HG03378 (cell line): ENCODE measurements around the gene GOSR1.
"Not testable (repeated sequence)": the region's sequence is repeated elsewhere in the genome, so short reads cannot be mapped to it uniquely, and the experiment has no call there.

Experiments
- ATAC-seq: cut with Tn5 transposase; IDR thresholded peaks from one replicate; pipeline ENCODE4 v1.9.1; 2021; ENCODE audit warnings: mild to moderate bottlenecking, moderate library complexity; ENCODE audit not compliant: unreplicated experiment

GOSR1 gene

GRCh38 chr17:30560117-30561026, 83.2 kb downstream of the GOSR1 start:
- ATAC-seq: not testable (repeated sequence)

DNA sequence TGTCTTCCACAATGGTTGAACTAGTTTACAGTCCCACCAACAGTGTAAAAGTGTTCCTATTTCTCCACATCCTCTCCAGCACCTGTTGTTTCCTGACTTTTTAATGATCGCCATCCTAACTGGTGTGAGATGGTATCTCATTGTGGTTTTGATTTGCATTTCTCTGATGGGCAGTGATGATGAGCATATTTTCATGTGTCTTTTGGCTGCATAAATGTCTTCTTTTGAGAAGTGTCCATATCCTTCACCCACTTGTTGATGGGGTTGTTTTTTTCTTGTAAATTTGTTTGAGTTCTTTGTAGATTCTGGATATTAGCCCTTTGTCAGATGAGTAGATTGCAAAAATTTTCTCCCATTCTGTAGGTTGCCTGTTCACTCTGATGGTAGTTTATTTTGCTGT, 84.6 kb downstream of the GOSR1 start:
- ATAC-seq: not testable (repeated sequence)

DNA sequence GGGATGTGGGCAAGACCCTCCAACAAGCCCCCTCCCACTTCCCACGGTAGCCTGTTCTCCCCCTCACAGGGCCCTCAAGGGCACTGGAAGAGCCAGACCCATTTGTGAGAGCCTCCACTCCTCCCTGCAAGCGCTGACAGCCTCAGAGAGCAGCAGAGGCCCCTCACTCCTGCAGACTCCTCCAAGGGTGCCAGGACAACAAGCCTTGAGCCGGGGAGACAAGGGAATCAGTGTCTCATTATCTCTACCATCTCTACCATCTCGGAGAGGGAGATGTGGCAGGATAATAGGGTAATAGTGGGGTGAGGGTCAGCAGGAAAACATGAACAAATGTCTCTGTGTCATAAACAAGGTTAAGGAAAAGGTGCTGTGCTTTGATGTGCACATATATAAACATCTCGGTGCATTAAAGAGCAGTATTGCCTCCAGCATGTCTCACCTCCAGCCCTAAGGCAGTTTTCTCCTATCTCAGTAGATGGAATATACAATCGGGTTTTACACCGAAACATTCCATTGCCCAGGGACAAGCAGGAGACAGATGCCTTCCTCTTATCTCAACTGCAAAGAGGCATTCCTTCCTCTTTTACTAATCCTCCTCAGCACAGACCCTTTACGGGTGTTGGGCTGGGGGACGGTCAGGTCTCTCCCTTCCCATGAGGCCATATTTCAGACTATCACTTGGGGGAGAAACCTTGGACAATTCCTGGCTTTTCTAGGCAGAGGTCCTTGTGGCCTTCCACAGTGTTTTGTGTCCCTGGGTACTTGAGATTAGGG, 86.1 kb downstream of the GOSR1 start:
- ATAC-seq: not testable (repeated sequence)

- not testable (repeated sequence) for ATAC-seq
Measured at GRCh38 chr17:30563905-30564390, 86.7 kb downstream of the GOSR1 start.

- not testable (repeated sequence) for ATAC-seq
Measured at GRCh38 chr17:30564422-30565072, 87.3 kb downstream of the GOSR1 start.

GRCh38 chr17:30565073-30565935, 88.1 kb downstream of the GOSR1 start:
- ATAC-seq: no peak

GRCh38 chr17:30566104-30566503, 88.9 kb downstream of the GOSR1 start:
- not testable (repeated sequence) for ATAC-seq

- not testable (repeated sequence) for ATAC-seq
Measured at GRCh38 chr17:30566516-30567225, 89.5 kb downstream of the GOSR1 start.

GRCh38 chr17:30567231-30568116, 90.3 kb downstream of the GOSR1 start:
- no peak for ATAC-seq

DNA sequence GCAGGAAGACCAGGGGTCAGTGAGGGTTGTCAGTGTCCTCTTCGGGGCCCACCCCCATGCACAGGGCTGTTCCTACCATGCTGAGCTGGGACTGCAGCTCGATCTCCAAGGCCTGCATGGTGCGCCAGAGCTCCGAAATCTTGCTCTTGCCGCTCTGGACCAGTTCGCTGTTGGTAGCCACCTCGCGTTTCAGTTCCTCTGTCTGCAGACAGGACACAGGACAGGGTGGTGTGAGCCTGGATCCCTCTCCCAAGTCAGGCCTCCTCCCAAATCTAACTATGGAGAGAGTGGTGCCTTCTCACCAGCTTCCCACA, 90.9 kb downstream of the GOSR1 start:
- ATAC-seq: no peak

GRCh38 chr17:30569531-30570175, 92.4 kb downstream of the GOSR1 start:
- not testable (repeated sequence) for ATAC-seq

GRCh38 chr17:30570191-30570590, 93.0 kb downstream of the GOSR1 start:
- no peak for ATAC-seq

GRCh38 chr17:30570596-30571265, 93.5 kb downstream of the GOSR1 start:
- ATAC-seq: no peak

- ATAC-seq: not testable (repeated sequence)
Measured at GRCh38 chr17:30571404-30571803, 94.2 kb downstream of the GOSR1 start.

DNA sequence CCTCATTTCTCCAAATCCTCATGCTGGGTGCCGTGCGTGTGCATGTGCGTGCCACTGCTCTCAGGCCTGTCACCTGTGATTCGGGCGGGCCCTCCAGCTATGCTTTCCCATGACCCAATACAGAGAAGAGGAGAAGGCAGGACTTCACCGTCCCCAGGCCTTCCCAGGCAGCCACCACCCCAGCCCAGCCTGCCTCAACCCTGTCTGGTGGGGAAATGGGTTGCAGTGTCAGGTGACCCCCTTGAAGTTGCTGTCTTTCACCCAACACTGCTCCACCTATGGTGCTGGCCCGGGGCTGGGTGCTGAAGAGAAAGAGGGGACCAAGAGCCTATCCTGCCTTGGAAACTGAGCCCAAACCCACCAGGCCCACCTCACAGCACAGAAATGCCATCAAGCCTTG, 94.7 kb downstream of the GOSR1 start:
- no peak for ATAC-seq

DNA sequence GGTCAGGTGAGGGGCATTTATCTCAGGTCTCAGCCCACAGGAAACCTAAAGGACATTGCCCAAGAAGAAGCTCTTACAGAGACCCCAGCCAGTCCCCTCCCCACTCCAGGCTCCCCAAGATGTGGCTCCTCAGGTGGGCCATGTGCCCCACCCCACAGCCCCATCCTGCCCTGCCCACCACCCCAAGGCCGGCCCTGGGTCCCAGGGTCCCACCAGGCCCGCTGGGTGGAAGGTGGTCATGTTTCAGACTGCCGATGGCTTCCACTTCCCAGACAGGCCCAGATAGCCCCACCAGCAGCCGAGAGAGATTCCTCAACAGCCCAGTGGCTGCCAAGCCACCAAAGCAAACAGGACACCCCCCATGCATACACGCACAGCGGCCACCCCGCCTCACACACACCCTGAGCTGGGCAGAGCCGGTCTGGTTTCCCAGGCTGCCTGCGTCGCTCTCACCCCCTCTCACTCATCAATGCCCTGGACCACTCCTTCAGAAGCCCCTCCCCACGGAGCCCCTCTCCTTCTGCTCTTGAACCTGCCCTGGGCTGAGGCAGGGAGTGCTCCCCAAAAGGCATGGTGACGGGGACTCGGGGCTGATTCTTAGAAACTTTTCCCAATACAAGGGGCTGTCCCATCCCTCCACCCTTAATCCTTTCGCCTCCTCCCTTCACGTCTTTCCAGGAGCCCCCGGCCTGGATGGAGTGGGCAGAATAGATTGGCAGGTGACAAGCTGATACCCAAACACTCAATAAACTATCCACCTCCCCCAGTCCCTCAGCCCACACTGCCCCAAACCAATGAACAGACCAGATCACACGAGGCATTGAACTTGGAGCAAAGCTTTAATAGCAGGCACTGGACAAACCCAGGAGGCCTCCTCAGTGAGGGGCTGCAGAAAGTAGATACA, 95.7 kb downstream of the GOSR1 start:
- not testable (repeated sequence) for ATAC-seq
